GM19463 (cell line): ENCODE data around the gene FAM43B.
"Not testable (repeated sequence)": the region's sequence is repeated elsewhere in the genome, so short reads cannot be mapped to it uniquely, and the experiment has no call there.

Experiments
- ATAC-seq: cut with Tn5 transposase; IDR thresholded peaks from one replicate; pipeline ENCODE4 v1.9.1; 2021; ENCODE audit warnings: mild to moderate bottlenecking, moderate library complexity; ENCODE audit not compliant: unreplicated experiment

The FAM43B gene, protein sequence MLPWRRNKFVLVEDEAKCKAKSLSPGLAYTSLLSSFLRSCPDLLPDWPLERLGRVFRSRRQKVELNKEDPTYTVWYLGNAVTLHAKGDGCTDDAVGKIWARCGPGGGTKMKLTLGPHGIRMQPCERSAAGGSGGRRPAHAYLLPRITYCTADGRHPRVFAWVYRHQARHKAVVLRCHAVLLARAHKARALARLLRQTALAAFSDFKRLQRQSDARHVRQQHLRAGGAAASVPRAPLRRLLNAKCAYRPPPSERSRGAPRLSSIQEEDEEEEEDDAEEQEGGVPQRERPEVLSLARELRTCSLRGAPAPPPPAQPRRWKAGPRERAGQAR

DNA sequence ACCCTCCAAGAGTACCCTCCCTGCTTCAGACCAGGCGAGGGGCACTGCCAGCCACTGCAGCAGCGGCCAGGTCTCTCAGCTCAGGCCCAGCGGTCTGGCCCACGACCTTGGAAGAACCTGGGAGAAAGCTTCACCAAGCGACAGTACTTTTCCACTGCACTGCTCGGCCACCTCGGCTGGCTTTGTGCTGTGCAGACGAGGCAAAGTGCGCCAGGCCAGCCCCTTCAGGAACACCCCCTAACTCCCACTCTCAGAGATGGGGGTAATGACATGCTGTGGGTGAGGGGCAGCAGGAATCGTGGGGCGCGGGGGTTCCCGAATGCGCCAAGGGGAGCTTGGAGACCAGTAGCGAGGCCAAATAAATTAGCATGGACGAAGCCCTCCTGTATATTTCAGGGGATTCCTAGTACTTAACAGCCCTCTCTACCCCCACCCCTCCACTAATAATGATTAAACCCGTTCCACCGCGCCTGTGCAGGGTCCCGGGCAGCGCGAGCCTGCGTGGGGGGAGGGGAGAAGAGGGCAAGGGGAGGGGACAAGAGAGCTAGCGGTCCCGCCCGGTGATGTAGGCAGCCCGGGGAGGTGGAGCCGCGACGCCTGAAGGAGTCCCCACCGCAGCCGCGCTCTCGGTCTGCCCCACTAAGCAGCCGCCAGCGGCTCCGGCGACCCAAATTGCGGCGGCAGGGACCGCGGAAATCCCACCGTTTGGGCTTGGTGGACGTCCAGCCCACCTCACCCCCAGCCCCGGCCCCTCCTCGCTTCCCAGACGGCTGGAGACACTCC, at the start of gene FAM43B:
TSS of gene FAM43B (plus strand) at position 629 of the 783 bp plus-strand sequence. CDS start 401 bp downstream, outside the sequence.
- no peak for ATAC-seq

DNA sequence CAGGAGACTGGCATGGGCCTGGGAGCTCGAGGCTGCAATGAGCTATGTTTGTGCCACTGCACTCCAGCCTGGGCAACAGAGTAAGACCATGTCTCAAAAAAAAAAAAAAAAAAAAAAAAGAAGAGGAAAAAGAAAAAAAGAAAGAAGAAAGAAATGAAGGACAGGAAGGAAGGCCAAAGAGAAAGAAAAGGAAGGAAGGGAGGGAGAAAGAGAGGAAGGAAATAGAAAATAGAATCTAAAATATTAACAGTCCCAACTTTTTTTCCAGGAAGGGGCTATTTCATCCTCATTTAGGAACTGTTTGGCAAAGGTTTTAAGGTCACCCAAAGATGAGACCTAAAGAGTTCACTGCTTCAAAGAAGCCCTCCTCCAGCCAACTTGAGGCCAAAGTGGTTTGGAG, 46.9 kb upstream of the FAM43B start:
- ATAC-seq: no peak

DNA sequence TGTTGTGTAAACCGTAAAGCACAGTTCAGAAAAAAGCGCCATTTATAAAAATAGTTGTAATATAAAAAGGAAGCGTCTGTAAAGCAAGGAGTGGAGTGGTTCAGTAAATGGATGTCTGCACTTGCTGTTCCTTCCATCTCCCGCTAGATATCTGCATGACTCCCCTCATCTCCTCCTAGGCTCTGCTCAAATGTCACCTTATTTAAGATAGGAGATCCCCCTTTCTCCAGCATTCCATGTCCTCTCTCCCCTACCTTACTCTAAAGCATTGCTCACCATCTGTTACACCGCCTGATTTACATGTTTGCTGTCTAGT, 45.2 kb upstream of the FAM43B start:
- no peak for ATAC-seq

DNA sequence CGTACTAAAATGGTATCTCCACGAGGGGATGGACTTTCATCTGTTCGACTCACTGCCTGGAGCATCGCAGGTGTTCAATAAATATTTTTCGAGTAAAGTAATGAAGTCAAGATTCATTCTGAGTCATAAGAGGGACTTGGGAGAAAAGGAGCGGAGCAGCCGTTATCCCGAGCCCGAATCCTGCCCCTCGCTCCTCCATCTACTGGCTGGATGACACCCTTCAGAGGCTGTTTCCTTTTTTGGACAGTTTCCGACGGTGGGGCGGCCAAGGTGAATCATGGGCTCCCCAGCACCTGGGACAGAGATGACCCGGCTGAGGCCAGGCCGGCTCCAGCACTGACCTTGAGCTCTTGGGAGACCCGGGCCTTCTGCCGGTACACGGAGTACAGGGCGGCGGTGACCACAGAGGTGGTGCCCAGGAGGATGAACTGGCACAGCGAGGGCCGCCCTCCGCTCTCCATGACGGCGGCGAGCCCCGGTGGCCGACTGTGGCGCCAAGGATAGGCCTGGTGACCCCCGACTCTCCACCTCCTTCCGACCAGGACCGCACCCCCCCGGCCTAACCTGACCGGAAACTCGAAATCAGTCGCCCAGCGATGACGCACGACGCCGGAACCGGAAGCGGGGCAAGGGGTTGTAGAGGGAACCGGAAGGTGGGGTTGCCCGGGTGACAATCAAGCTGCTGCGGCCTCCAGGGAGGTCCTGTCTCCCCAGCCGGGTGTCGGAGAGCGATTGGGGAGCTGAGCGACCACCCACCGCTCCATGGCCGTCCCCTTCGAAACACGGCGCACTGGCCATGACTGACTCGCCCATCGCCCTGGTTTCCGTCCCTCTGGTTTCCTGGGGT, 44.6 kb upstream of the FAM43B start, which contains the start of gene MUL1:
TSS of gene MUL1 (minus strand) at position 588 of the 847 bp plus-strand sequence. CDS start at position 461, 127 bp downstream.
- peak; percentile 94 for ATAC-seq

DNA sequence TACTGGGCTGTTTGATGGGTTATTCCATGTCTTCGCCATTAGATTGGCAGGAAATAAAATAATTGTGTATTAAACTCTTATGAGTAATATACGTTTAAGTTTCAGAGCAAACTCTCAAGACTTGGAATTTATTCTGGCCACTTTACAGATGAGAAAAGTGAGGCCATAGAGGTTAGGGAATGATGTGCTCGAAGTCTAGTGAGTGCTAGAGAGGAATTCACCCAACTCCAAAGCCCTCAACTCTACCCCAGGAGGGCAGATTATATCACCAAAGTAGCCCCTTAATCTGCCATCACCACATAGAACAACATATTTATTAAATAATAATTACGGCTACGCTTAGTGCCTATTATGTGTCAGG, 44.0 kb upstream of the FAM43B start:
- ATAC-seq: no peak

DNA sequence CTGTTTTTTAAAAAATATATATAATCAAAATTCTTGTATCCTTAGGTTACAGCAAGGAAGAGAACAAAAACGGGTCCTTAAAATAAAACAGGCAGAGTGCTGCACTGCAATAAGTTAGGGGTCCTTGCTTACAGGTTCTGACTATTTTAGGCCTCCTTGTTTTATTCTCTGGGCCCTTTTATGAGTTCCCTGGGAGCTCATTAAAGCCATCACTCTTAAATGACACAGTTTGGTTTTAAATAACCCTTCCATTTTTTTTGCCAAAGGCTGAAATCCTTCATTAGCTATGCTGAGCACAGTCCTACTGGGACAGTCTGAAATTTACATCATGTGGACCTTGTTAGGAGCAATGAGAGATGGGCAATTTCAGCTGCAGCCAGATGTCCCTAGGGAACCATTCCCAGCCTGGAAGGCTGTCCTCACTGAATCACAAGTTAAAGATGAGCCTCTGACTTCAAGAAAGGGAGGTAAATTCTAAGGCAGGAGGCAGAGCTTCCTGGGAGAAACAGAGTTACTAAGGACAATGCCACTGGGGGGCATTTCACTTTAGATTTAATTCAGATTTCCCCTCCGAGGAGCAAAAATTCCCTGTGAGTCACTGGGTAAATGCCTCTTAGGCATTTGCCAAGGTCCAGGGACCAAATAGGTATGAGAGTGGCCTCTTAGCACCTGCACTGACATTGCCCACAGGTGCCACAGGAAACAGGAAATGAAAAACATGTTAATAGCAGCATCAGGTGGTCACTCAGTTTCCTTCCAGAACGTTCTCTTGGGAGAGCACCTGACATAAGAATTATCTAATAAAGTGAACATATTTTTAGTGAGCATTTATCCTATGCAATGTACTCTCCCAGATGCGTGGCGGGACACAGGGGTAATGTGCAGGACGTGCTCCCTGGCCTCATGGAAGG, 40.6 kb upstream of the FAM43B start:
- no peak for ATAC-seq

DNA sequence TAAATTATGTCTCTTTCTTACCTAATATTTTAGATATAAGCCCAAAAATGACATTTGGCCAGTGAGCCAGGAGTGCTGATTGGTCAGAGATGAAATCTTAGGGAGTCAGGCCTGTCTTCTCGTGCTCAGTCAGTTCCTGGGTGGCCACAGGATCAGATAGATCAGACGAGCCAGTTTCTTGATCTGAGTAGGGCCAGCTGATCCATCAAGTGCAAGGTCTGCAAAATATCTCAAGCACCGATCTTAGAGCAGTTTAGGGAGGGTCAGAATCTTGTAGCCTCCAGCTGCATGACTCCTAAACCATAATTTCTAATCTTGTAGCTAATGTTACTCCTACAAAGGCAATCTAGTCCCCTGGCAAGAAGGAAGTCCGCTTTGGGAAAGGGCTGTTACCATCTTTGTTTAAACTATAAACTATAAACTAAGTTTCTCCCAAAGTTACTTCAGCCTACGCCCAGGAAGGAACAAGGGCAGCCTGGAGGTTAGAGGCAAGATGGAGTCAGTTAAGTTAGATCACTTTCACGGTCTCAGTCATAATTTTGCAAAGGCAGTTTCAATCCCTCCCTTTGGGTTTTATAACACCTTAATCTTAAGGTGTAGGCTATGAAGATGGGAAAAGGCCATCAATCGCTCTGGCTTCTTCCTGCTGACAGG, 32.6 kb upstream of the FAM43B start:
- ATAC-seq: not testable (repeated sequence)

DNA sequence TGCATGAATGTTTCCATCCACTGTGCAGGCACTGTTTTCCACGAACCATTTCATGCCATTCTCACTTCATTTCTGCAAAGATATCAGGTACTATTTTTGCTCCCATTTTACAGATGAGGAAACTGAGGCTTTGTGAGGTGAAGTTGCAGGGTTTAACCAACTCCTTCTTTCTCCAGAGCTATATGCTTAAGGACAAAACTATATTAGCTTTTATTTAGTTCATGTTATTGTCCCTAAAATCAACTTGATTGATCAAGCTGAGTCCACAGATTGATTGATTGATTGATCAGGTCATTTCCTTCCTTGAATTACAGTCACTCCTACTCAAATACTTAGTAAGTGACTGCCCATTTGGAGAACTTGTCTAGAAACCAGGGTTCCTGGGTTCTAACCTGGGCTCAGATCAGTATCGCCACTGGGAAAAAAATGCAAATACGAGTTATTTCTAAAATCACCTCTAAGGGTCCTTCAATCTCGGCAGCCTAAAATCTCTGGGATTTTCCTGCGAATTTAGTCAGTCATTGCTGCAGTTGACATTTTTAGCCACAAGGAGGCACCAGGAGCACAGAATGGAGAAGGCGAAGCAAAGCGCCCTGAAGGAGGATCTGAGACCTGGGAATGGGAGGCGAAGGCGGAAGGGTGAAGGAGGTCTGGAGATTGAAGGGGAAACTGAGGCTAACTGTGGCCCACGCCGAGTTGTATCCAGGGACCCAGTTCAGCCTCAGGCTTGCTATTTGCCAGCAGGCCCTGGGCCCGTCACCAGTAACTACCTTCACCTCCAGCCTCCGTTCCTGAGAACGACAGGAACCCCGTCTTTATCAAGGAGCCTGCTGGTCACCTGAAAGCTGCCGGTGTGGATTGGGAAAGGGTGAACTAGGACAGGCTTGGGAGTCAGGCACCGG, 30.2 kb upstream of the FAM43B start:
- no peak for ATAC-seq

DNA sequence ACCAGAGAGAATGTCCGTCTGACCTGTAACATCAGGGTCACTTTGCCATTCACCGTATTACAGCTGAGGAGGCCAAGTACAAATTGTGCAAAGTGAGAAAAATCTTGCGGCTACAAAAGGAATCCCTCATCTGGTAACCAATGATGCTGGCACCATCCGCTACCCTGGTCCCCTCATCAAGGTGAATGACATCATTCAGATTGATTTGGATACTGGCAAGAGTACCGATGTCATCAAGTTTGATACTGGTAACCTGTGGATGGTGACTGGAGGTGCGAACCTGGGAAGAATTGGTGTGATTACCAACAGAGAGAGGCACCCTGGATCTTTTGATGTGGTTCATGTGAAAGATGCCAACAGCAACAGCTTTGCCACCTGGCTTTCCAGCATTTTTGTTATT, 26.1 kb upstream of the FAM43B start:
- ATAC-seq: no peak

DNA sequence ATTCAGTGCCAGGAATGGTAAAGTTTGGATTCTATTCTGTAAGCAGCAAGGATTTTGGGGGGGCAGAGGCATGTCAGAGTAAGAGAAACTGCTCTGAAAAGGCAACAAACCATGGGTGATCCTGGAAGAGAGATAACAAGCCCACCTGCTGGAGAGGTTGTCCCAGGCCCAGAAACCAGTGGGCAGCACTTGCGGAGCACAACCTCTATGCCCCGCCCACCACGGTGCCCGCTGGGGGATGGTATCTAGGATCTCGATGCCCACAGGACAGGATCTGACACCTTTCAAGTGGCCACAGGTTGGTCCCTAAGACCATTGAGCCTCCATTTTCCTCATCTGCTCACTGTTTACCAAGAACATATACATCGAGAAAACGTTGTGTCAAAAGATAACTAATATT, 24.2 kb upstream of the FAM43B start:
- no peak for ATAC-seq

DNA sequence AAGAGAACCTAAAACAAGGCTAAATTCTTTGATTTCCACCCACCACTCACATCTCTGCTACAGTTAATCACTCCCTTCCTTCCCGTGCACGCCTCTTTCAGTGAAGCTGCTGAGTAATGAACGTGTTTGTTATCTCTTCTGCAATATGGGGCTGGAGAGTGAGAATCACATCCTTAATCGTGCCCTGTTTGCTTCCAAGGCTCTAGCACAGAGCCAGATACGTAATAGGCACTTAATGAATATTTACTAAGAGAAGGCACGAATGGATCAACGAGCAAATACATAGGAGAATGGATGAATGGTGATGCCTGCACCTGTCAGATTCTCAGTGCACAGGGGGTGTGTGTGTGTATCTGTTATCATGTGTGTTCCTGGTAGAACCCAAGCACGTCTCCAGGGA, 22.1 kb upstream of the FAM43B start:
- no peak for ATAC-seq

DNA sequence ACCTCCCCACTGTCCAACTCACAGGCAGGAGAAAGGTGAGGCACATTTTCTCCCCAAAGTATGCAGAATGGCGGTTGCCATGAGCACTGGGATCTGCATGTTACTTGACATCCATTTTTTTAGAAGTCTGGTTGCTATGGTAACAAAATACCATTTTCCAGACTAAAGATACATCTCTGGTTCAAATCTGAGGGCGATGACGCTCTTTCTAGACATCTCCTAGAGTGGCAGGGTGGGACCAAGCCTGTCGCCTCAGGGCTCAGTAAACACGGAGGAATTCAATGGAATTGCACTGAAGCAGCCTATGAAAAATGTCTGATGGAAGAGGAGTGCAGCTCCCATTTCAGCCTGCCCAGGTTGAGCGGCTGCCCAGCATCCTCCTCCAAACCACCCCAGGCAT, 21.5 kb upstream of the FAM43B start:
- no peak for ATAC-seq

DNA sequence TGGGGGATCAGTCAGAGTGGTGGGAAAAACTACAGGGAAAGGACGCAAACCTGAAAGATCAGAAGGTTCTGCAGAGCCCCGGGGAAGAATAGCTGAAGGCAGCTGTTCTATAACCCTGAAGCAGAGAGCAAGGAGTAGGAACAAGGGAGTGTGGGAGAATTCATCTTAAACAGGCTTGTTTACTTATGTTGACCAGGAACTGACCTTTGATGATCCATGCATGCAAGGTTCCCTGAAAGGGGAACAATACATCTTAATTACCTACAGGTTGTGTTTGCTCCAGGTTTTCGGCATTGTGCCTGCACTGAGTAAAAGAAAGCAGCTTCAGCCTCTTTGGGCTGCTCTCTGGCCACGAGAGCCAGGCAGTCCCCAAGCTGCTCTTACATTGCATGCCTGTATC, 18.7 kb upstream of the FAM43B start:
- ATAC-seq: no peak

DNA sequence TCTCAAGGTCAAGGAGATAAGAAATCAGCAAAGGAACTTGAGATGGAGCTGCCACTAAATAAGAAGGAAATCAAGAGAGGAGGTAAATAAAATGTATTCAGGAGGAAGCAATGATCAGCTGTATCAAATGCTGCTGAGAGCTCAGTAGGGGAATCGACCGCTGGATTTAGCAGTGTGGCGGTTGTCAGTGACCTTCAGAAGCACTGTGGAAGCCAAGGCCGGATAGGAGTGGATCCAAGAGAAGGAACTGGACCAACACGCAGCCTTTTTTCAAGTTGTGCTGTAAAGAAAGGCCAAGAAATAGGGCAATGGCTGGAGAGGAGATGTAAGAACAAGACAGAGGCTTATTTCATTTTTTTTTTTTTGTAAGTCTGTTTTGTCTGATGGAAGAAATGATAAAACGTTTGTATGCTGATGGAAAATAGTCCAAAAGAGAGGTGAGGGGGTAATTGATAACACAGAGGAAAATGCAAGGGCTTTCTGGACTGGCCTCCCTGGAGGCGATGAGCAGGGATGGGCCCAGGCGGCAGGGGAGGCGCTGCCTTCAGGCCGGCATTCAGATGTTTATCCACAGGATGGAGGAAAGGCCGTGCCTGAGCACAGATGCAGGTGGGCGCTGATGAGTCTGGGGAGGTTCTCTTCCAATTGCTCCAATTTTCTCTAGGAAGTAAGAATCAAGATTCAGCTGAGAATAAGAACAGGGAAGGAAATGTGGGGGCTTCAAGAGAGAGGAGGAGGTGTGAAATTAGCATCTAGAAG, 17.5 kb upstream of the FAM43B start:
- ATAC-seq: no peak

DNA sequence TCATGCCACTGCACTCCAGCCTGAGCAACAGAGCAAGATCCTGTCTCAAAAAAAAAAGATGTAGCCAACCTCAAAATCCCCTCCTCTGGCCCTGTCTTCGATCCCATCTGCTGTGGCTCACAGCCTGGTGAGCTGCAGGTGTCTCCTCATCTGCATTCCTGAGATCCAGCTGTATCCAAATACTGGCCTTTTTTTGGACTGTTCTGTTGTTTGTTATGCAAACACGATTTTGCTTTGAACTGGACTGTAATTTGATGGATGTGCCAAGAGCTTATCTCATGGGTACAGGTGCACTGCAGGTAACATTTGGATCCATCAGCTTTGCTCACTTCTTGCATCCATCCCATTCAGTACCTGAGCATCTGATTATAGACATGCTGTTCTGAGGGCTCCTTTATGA, 14.1 kb upstream of the FAM43B start:
- no peak for ATAC-seq

DNA sequence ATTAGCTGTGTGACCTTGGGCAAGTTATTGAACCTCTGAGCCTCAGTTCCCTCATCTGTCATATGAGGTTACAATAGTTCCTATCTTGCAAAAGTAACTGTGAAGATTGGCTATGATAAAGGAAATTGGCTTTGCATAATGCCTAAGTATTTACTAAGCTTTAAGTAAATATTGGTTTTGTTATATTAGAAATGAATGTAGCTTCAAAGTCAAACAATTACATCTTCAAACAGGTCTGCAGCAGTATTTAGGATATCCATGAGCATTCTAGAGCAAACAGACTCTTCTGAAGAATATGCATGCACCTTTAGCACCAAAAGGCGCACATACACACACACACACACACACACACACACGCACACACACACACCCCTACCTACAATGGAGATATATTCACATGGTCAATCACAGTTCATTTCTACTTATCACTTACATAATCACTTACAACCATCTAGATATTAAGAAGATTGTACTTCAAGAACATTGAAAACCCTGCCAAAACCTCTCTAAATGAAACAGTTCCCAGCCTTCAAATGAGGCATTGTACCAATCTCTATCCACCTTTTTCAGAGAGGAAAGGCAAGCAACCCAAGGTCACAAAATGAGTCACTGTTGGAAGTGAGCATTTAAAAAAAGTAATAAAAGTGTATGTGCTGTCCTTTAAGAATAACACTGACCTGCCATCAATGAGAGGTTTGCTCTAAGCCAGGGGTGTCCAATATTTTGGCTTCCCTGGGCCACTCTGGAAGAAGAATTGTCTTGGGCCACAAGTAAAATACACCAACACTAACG, 13.4 kb upstream of the FAM43B start:
- ATAC-seq: no peak

DNA sequence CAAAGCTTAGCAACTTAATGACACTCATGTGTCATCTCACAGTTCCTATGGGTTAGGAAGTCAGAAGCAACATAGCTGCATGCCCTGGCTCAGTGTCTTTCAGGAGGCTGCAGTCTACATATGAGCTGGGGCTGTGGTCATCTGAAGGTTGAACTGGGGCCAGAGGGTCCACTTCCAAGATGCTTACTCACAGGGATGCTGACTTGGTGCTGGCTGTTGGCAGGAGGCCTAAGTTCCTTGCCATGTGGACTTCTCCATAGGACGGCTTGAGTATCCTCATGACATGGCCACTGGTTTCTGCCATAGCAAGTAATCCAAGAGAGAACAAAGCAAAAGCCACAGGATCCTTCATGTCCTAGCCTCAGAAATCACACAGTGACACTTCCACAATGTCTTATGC, 12.1 kb upstream of the FAM43B start:
- ATAC-seq: no peak

DNA sequence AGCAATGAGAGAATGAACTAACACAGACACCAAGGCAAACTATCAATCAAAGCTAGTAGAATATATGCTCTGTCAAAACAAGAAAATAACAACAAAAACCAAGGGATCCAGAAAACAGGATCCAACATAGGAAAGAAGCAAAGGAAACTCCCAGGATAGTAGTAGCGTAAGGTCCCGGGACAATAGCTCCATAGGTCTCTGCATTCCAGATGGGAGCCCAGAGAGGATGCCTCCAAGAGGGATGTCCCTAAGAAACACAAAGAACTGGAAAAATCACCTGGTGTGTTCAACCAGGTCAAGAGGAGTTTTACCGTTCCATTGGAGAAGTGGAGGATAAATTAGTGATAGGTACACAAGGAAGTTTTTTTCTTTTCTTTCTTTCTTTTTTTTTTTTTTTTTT, 5.7 kb upstream of the FAM43B start:
- no peak for ATAC-seq
